ENCODE results near the gene CEP128.
A peak's percentile ranks its signal among the peaks of the same experiment; 100 is the strongest.
"Not testable (repeated sequence)": the region's sequence is repeated elsewhere in the genome, so short reads cannot be mapped to it uniquely, and the experiment has no call there.

Gene CEP128

DNA sequence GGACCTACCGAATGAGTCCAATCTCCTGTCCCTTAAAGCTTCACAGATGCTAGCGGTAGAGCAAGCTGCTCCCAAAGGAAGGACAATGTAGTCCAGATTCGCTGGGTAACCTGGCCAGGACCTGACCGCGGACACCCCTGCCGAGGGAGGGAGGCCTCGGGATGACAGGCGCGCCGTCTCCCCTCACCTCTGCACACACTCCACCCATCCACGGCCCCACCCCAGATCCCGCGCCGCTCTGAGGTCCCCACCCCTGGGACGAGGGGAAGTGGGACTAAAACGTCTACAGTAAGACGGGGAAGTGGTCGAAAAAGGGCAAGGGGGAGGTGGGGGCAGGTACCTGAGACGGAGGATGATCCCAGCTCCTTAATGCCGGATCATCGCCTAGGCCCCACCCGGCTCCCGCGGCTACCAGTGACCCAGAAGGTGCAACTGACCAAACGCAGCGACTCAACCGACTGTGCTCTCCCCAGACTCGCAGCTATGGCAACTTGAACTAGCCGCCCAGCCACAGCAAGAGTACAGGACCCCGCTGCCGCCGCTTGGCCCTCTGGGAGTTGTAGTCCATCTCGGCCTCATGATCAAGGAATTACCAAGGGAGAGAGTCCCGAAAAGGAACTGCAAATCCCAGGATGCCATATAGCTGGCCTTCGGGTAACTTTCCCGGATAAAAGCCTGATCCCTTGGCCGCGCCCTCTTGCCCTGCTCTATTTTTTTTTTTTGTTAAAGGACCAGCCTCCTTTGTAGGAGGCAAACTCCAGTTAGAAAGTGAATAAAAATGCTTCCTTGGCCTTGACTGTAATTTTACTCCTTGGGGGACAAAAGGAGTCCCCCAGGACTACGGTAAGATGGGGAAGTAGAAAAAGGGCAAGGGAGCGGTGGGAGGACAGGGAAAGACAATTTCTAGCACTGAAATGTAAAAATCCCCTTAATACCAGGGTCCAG lies at the start of gene CEP128:
TSS of gene CEP128 (minus strand) at position 498 of the 945 bp plus-strand sequence.
- DNase-seq: peak; percentile 98

GRCh38 chr14:80988735-80989429 lies 47.3 kb upstream of the CEP128 start:
- no peak for DNase-seq

GRCh38 chr14:80988192-80988591 lies 46.7 kb upstream of the CEP128 start:
- DNase-seq: no peak

GRCh38 chr14:80987235-80988032 lies 45.9 kb upstream of the CEP128 start:
- peak; percentile 69 for DNase-seq

GRCh38 chr14:80982711-80983110 lies 41.2 kb upstream of the CEP128 start:
- no peak for DNase-seq

- DNase-seq: no peak
These were observed 40.1 kb upstream of the CEP128 start for GRCh38 chr14:80981673-80982072.

- DNase-seq: no peak
These were observed 39.6 kb upstream of the CEP128 start for GRCh38 chr14:80981156-80981555.

- no peak for DNase-seq
These were observed 38.4 kb upstream of the CEP128 start for GRCh38 chr14:80979951-80980350.

- DNase-seq: no peak
These were observed 36.9 kb upstream of the CEP128 start for GRCh38 chr14:80978403-80978802.

DNA sequence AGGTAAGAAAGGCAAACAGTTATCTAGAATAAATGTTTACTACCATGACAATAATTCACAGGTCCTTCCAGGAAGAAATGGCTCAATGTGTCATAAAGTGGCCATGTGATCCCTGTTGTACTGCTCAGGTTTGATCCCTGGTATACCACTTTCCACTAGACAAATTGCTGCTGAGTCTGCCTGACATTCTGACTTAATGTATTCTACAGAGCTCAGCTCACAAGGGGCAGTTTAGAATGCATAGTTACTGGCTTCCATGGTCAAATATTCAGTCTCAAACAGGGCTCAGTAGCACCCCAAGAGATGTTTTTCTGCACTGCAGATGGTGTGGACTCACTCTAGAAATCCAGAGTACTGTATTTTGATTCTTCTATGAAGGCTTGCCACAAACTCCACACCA lies 35.7 kb upstream of the CEP128 start:
- no peak for DNase-seq

DNA sequence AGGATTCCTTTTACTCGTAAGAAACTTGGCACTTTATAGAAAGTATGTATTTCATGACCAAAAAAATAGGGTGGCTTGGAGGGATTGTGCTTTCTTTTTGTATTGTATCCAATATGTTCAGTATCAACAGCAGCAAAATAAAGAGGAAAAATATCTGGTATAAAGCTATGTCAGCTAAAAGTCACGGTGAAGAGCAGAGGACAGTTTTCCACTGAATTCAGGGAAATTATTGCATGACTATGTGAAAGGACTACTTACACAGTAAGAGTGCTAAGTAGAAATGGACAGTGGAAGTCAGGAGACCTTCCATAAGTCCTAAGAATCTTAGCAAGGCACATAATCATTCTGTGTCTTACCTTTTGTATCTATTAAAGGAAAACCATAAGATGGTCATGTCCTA lies 33.1 kb upstream of the CEP128 start:
- DNase-seq: no peak

GRCh38 chr14:80973931-80974641 lies 32.5 kb upstream of the CEP128 start:
- no peak for DNase-seq

- no peak for DNase-seq
These were observed 23.5 kb upstream of the CEP128 start for GRCh38 chr14:80965037-80965436.

DNA sequence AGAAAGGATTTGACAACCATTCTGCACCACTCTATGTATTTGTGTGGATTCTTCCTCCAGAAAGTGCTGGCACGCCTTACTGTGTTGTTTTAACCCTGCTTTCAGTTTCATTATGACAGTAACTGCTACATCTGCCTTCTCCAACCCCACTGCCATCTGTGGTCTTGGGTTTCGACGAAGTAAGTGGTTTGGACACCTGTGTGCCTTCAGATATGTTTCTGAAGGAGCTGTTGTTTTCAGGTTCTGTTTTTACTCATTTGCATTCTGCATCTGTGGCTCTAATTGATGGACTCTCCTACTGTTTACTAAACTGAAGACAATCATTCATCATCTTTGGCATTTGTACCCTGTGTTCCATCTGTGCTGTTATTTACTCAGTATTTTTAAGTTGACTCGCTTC lies 18.0 kb upstream of the CEP128 start:
- no peak for DNase-seq

DNA sequence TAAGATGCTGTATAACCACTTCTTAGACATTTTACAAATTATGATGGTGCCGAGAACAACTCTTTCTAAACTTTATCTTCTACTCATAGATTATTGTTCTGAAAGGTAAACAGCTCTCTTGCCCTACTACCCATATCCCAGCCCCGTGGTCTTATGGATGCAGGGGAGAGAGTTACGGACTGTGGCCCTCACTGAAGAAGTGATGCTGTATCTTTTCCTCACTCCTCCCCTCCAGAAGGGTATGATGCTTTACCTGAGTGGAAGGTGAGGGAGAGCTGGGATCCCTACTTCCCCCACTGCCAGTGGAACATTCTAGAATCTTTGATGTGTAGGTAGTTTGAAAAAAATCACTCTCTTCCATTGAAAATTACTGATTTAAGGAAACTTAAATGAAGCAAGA lies 17.4 kb upstream of the CEP128 start:
- no peak for DNase-seq

GRCh38 chr14:80958226-80958625 lies 16.7 kb upstream of the CEP128 start:
- no peak for DNase-seq

GRCh38 chr14:80957613-80958012 lies 16.1 kb upstream of the CEP128 start:
- DNase-seq: no peak

- DNase-seq: no peak
These were observed 15.4 kb upstream of the CEP128 start for GRCh38 chr14:80956922-80957321.

DNA sequence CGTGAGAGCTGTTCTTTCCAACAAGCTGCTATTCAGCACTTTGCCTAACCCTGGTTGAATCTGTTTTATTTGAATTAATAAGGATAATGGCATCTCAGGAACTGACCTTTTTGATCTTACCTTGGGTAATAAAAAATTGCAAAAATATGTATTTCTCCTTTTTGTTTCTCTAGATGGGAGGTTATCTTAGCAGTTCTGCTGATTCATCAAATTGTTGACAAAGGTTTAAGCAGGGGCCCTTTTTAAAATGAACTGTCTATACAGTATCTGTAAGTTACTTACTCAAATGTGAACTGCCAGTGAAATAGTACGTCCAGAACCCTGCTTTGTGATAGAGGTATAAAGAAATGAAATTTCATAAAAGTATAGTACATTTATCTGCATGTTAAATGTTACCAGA lies 14.6 kb upstream of the CEP128 start:
- DNase-seq: no peak

DNA sequence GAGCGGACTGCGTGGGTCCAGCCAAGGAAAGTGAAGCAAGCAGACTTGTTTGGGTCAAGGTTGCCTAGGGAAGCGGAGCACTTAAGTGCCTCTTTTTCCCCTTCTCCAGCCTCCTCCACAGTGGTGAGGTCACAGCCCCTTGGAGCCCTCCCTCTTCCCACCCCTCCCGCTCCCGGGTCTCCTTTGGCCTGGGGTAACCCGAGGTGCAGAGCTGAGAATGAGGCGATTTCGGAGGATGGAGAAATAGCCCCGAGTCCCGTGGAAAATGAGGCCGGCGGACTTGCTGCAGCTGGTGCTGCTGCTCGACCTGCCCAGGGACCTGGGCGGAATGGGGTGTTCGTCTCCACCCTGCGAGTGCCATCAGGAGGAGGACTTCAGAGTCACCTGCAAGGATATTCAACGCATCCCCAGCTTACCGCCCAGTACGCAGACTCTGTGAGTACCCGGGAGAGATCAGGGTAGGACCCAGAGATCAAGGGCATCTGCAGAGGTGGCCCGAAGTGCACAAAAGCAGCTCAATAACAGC lies 13.9 kb upstream of the CEP128 start, which contains the start of gene TSHR:
TSS of gene TSHR (plus strand) at position 206 of the 526 bp plus-strand sequence. CDS start at position 266, 60 bp downstream.
- no peak for DNase-seq

DNA sequence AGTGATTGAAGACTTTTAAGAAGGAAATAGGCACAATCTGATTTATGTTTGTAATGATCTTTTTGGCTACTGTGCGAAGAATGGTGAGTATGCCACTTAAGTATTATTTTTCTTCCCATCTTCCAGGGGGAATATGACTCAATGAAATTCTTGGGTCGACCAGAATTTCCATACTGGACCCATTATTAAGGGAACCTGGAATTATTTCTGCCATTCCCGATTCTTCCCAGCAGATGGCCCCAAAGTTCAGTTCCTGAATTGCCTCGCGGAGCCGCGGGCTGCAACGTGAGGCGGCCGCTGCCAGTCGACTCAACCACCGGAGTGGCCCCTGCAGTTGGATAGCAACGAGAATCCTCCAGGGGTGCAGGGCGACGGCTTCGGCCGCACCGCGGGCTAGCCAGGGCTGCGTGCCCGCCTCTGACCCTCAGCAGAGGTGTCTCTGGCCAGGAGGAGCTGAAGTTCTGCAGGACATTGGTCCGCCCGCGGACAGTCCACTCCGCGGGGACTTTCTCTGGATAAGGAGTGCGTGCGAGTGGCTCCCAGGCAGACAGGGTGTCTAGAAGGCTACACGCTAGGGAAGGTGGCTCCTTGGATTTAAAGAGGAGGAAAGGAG lies 13.3 kb upstream of the CEP128 start:
- DNase-seq: peak; percentile 73

GRCh38 chr14:80953211-80953610 lies 11.7 kb upstream of the CEP128 start:
- DNase-seq: not testable (repeated sequence)
